Hematopoietic multipotent progenitor cell treated with erythropoietin and hydrocortisone succinate and interleukin-3 and kit ligand, for 15 days (in vitro differentiated cells): Measurements from ENCODE around the gene SALL4.
"Not testable (repeated sequence)": the region's sequence is repeated elsewhere in the genome, so short reads cannot be mapped to it uniquely, and the experiment has no call there.

Source experiments
- DNase-seq: peaks from one replicate; pipeline ENCODE4 v3.0.0-alpha.2; 2015; ENCODE audit warnings: low spot score

Gene SALL4

GRCh38 chr20:51801823-51802123 is 548 bp downstream of the SALL4 start:
- DNase-seq, result no peak

DNA sequence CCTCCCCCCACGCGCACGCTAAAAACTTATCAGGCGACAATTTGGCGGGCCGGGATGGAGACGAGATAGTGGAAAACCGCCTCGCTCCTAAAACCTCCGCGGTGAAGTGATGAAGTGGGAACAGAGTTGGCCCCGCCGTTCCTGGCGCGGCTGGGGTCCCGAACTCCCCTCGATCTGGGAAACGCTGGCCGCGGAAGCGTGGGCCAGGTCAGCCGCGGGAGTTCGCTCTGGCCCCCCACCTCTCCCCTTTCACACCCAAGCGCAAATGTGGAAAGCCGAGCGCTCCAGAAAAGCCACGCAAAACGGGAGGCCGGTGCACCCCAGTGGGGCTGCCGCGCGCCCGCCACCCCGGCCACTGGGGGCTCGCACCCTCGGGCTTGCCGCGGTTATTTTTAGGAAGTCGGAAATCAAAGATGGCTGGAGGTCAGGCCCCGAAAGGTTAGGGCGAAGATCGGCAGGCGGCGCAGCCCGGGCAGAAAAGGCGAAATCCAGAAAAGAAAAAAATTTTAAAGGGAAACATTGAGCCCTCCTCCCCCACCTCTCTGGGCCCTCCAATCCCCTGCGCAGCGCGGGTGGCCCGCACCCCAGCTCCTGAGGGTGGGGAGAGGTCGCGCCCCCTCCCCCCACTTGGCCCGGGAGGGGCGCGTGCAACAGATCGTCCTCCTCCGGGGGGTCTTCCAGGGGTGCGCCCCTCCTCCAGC is 1.0 kb downstream of the SALL4 start:
- no peak for DNase-seq

DNA sequence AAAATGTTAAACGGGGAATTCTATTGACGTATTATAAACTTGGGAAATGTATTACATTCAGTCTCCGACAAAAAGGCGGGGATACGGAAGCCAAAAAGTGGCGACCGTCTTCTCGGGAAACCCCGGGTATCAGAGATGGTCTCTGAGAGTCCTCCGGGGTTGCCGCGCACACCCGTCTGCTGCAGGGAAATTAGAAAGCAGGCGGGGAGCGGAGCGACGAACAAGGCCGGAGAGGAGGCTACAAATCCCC is 1.5 kb downstream of the SALL4 start:
- no peak for DNase-seq

DNA sequence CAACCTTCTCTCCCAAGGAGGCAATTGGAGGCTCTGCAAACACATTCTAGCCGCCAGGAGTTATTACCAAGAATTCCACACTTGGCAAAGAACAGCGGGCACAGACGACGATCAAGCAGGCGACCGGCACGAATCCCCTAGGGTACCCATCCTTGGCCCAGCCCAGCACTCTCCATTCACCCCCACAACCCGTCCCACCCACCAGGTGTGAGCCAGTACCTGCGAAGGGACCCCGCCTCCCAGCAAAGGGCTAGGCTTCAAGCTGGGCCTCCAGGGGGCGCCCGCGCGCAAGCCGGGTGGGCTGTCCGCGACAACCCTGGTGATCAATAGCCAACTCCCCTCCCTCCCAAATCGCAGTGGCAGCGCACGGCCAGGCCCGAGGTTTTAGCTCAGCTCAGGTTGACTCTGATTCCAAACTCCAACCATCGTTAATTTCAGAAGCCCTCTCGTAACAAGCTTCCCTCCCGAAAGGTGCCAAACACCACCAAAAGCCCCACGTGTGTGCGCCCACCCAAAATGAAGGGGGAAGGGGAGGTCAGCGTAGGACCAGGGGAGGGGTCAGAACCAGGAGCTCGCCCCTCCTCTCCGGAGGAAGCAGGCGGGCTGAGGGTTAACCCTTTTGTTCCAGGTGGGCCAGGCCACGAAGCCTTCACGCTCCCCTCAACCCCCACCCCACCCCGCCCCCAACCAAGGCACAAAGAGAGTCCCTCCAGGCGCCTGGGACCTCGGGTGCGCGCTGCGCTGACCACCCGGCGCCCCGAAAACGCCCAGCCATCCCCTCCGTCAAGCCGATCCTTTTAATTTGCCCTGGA is 2.1 kb downstream of the SALL4 start:
- DNase-seq, result peak; percentile 48

DNA sequence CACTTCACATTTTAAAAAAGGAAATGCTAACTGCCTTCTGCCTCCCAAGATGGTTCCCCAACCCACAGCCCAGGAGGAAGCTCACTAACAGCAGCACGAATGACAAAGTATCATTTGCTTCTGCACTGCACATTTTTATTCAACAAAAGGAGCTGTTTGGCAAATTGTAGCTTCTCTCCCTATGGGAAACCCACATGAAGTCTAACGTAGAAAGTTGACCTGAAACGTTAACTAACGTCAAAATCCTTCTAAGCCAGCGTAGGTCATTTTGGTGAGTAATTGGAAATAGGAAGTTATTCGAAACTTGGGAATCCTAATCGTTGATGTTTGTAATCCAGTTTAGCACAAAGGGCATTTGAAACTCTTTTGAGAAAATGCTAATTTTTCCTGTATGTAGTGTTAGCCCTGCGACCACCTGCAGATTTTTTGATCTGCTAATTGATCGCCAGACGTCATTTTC is 2.9 kb downstream of the SALL4 start:
- DNase-seq, result no peak

DNA sequence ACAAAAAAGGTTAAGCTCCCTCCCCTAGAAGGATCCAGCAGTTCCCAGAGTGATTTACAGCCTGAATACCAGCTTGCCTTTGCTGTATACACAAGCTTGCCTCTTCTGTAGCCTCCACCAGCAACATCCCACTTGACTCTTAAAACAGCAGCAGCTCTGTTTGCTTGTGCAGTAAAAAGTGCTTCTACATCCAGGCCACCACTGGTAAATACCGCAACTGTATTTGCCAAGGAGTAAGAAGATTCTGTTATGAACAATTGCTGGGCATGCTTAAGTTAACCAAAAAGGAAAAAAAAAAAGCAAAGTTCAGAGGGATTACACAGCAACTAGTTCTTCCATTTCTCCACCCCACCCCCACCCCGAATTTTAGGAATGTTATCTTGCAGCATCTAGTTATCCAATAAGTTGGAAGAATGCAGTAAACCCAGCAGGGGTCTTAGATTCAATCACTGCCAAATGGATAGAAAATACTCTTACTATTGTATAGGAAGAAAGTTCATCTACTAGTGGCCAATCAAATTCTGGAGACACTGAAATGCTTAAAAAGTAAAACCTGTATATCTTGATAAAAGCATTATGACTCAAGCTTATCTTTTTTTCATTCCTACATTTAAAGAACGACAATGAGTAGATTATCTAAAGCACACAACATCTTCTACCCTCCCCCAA is 4.8 kb downstream of the SALL4 start:
- DNase-seq, result no peak

DNA sequence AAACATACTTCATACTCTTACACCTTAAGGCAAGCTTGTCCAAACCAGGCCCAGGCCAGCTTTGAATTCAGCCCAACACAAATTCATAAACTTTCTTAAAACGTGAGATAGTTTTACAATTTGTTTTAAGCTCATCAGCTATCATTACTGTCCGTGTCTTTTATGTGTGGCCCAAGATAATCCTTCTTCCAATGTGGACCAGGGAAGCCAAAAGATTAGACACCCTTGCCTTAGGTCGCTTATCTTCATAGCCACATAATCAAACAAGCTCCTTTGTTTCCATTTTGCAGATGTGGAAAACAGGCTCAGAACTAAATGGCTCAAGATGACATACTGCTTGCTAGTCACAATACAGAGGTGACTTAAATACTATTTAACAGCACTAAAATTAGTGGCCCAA is 6.0 kb downstream of the SALL4 start:
- peak; percentile 43 for DNase-seq

DNA sequence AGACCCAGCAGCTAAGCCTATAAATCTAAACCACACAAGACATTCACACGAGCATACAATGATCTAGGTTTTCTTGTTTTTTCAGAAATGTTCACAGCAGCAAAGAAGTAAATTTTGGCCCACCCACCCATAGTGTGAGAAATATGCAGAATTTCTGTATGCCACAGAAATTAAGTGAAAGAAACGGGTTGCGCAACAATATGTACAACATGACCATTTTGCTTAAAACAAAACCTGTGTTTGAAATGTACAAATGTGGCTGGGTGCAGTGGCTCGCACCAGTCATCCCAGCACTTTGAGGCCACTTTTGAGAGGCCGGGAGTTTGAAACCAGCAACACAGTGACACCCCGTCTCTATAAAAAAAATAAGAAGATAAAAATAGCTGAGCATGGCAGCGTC is 9.4 kb downstream of the SALL4 start:
- no peak for DNase-seq

DNA sequence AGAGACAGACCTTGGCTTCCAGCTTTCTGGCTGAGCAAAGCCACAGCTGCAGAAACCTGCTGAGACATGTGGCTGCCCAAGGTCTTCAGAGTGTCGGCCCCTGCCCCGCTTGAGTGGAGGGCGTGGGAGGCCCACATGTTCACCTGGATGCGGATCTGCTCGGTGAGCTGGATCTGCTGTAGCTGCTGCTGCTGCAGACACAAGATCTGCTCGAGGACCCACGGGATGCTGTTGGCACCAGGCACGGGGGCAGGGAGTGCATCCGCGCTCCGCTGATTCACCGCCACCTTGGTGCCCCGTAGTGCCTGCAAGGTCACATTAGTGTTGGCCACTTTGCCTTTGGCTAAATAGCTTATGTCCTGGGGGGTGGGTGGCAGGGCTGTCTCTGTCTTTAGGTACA is 10.7 kb downstream of the SALL4 start:
- DNase-seq, result no peak

DNA sequence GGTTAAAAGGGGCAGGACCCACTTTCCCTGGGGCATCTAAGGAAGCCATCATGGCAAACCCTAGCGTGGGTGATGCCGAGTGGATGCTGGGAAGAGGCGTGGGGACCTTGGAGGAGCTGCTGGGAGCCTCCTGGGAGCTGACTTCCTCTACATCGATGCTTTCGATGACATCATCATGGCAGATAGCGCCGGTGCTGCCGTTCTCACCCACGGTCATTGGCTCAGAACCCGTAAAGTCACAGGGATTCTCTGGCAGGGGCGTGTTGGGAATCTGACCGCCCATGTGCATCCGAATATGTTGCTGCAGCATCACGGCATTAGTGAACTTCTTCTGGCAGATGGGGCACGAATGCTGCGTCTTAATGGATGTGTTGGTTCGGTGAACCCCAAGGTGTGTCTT is 12.1 kb downstream of the SALL4 start:
- no peak for DNase-seq

DNA sequence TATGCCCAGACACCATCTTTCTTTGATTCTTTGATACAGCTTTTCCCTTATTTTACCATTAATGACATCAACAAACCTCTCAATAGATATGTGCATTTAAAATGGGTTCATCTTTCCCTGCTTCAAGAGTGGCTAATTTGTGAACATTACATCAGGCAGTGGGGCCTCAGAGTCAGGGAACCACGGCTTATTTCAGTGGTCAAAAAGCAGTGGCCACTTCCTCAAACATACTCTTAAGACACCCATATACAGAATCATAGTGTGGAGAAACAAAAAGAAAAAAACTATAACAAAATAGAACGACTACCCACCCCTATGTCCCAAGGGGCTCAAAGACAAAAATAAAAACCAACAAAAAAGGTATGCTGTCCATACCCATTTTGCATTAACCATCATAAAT is 12.9 kb downstream of the SALL4 start:
- no peak for DNase-seq

DNA sequence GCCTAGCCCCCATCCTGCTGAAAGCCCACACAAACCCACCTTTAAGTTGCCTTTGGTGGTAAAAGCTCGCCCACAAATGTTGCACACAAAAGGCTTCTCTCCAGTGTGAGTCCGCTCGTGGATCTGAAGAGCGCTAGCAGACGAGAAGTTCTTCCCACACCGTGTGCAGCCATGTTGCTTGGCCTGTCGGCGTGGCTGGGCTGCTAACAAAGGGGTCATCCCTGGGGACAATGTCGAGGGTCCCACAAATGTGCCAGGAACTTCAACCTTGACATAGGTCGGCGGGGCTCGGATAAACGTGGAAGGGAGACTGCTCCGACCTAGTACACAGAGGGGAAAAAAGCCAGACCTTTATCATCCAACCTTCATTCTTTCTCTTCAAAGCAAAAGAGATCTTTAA is 13.5 kb downstream of the SALL4 start:
- DNase-seq, result no peak

GRCh38 chr20:51784299-51784698 is 18.0 kb downstream of the SALL4 start:
- DNase-seq, result no peak

- not testable (repeated sequence) for DNase-seq
Observed at GRCh38 chr20:51778229-51778759, 24.0 kb downstream of the SALL4 start.

DNA sequence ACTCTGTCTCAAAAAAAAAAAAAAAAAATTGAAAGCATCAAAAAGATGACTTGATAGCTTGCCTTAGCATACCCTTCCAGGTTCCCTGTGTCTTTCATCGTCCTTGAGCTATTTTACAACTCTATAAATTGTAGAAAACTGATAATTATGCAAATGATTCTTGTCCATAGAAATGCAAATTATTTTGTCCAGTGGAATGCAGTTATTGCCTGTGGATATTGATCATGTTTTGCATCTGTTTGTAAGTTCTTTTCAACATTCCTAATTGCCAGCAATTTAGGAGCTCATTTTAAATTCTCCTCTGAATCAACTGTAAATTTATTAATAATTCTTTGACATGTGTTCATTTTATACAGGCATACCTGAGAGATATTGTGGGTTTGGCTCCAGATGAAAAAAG is 27.1 kb downstream of the SALL4 start:
- DNase-seq, result no peak

GRCh38 chr20:51772236-51772635 is 30.1 kb downstream of the SALL4 start:
- DNase-seq, result no peak

DNA sequence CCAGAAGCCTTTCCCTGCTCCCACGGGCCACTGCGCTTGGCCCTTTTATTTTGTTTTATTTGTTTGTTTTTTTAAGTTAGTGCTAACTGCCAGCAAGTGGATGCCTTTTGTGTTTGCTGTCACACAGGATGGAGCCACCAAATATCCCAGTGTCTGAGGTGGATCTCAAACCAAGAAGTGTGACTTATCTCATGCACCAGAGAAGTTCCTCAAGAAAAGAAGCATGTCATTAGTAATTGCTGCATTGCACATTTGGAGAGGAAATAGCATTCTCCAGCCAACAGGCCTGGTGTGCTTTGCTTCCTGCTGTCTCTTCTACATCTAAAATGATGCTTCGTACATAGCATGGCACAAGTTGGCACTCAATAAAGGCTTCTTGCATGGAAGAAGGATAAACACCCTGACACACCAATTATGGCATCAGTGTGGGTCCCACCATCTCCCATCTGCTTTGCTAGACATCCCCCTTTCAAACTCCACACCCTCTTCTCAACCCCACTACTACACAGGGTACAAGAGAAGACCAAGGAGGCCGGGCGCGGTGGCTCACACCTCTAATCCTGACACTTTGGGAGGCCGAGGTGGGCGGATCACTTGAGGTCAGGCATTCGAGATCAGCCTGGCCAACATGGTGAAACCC is 32.2 kb downstream of the SALL4 start:
- DNase-seq, result no peak

DNA sequence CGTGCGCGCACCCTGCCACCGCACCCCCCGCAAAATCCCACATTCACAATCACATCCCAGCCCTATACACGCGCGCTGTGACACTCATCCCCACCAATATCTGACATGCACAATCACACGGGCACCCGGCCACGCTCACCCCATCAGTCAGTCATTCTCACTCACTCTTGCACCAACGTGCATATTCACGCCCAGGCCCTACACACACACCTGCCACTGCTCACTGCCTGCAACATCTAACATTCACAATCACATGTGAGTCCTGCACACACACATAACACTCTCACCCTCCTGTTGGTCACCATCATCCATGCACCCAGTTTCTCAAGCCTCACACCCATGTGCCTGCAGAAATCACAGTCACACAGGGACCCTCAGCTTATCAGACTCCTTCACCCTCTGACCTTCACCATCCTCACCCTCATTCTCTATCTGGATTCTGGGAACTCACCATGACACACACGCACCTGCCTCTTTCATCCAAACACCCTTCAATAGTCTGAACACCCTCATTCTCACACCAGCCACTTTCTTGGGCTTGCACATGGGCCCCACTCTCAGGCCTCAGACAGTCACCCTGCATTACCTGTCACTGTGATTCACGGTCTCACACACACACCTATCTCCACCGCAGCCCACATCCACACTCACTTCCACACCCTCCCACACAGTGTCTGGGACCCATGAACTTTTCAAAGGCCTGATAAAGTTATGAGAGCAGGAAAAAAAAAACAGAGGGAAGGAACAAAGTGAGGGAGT is 33.4 kb downstream of the SALL4 start:
- no peak for DNase-seq

DNA sequence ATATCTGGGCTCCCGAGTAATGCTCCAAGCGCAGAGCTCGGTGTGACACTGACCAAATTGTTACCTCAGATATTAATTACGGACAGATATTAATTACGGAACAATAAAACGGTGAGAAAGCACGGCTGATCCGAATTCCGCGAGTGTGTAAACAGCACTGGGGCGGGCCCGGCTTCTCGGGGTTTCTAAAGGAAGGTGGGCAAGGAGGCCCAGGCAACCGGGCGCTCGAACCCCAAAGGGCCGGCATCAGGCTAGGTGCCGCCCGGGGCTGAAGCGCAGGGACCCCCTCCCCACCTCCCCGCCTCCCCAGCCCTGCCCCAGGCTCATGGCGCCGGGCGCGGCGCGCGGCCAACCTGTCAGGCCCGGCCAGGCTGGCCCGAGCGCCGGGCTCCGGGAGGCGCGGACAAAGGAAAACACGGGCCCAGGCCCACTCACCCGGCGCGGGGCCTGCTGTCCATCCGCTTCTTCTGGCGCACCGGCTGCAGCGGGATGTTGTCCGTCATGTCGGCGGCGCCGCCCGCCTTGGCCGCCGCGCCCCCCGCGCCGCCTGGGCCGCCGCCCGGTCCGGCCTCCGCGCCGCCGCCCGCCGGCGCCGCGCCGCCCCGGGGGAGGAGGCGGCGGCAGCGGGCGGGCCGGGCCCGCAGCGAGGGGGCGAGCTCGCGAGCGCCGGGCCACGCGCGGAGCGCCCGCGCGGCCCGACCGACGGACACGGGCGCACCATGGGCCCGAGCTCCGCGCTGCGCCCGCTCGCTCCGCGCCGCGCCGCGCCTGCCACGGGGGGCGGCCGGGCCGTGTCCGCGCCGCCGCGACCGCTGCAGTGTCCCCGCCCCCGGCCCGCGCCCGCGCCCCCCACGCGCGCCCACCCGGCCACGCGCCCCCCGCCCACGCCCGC is 34.2 kb downstream of the SALL4 start, which contains the start of gene ATP9A:
TSS of gene ATP9A (minus strand) at position 524 of the 892 bp plus-strand sequence. CDS start at position 503, 21 bp downstream.
- DNase-seq, result no peak

- DNase-seq, result peak; percentile 6
Observed at GRCh38 chr20:51766994-51767866, 35.1 kb downstream of the SALL4 start.
